DMS114 treated with DMSO at 0.1 percent for 48 hours (cell line): ENCODE data around the gene STX8.

Experiments
- DNase-seq: peaks from one replicate; lab custom pipeline; 2025; ENCODE audit not compliant: unreplicated experiment; lab: John Stamatoyannopoulos, UW

Gene STX8

DNA sequence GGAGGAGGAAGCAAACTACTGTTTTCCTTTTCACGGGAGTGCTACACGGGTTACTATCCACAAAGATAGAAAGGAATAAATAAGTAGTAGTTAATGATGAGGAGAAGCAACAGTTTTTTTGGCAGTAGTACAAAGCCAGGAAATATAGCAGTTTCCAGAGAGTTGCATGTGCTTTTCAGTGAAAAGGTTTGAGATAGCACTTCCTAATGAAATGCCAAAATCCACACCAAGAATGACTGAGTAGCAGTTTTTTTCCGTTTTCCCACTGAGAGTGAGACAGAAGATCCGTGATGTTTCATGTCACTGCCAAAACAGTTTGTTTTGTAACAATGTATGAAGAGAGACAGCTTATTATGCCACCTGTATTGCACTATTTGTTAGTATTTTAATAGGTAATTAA is 129.1 kb downstream of the STX8 start:
- no peak for DNase-seq

DNA sequence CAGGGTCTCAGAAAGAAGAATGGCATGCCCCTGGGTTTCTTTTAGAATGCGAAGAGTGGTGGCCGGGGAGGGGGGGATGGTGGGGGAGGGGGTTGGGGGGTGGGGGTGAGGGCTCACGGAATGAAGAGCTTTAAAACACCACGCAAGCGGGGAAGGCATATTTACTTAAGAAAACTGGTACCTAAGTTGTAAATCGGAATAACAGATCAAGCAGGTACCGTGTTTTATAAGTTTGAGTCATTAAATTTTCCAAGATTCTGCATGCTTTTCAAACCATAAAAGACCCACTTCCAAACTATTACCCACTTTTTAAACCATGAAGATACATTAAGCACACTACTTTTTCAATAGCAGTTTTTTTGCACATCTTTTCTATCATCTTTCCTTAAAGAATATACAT is 130.2 kb downstream of the STX8 start:
- no peak for DNase-seq

DNA sequence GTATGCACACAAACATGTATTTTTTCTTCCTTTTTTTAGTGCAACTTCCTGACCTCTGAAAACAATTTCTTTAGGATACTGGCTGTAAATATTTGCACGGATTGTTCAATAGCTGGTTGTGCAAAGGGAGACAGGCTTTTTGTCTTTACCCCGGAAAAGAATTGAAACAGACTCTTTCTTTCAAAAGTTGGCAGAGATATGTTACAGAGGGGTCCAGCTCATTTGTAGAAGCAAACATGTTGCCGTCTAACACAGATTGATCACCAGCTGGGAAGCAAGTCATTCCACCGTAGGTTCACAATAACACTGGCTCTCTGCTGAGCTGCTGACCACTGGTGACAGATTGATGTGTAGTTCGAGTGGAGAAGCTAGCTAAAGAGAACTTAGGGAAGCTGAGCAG is 130.9 kb downstream of the STX8 start:
- DNase-seq: no peak

DNA sequence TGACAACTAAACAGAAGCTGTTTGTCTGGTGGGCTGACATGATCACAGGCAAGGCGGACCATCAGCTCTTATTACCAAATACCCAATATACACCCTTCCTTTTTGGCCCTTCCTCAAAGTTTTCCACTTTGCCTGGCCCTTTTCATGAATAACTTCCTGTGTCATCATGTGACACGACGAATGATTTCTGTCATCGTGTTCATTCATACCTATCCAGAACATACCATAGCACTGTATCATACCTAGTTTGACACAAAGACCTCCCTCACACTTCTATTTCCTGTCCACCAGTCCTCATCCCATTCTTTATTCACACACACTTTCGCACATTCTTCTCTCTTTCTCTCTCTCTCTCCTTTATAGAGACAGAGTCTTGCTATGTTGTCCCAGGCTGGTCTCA is 131.8 kb downstream of the STX8 start:
- DNase-seq: no peak

DNA sequence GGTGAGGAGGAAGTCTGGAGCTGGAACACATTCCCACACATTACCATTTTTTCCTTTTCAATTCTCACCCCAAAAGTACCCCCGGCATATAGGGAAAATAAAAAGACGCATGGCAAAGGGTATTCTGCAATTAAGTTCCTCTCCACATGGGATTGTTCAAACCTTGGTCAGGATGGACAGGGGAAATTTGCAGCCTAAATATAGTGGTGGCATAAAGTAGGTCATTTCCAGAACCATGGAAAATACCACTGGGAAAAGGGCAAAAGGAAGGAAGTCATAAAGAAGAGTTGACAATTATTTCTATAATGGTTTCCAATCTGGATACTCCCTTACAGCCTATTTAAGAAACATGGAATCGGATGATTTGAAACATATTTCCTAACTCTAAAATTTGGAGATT is 135.8 kb downstream of the STX8 start:
- no peak for DNase-seq

DNA sequence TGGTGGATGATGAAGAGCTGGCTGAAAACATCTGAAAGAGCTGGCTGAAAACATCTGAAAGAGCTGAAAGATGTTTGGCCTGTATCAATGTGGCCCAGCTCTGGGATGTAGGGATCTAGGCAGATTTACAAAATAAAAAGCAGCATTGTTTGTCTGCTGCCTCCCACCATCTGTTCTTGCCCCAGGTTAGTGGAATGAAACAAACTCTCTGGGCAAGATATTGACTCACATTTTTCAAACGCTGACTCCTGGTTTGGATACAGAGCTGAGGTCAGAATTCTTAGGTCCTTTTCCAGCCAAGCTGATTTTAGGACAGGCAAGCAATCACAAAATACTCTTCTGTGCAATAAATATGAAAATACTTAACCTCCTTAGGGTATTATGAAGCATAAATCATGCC is 139.0 kb downstream of the STX8 start:
- no peak for DNase-seq

DNA sequence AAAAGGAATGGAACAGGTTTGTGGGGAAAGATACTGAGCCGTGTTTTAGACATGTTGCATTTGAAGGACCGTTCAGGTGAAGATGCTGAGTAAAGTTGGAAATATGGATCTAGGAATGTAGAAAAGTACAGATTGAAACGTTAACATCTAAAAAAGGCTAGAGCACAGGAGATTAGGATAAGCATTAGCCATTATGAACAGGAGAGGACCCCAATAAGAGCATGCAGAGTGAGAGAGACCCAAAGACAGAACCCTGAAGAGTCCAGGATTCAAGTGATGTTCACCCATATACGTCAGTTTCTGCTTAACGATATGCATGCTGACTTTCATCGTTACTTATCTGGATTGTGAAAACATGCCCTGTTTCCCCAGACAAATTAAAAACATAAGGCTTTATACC is 140.5 kb downstream of the STX8 start:
- no peak for DNase-seq

DNA sequence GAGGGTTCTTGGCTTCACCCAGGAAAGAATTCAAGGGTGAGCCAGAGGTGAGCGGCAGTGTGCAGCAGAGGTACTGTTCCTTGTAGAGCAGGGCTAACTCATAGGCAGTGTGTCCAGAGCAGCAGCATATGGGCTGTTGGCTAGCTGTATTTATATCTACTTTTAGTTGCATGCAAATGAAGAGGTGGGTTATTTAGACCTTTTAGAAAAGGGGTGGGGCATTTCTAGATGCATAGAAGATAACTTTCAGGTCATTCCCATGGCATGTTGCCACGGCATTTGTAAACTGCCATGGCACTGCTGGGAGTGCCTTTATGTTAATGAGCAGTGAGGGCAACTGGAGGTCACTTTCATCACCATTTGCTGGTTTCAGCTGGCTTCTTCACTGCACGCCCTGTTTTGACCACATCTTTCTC is 141.0 kb downstream of the STX8 start:
- DNase-seq: no peak

DNA sequence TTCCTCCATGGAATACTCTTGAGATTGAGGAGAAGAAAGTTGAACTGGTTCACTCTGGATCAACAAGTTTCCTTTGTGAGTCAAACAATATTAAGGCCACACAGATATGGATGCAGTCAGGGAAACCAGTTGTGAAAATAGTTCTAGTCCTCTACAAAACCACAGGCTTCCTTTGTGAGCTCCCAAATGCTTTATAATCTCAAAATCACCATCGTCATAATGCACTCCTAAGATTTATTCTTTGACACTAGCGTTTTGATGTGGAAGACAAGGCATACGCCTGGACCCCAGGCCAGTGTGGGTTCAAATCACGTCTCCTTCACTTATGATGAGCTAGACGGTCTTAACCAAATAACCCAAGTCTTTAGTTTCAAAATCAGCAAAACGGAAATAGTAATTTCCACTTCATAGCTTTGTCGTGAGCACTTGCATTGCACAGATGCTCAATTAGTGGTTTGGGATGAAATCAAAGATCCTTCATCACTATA is 142.6 kb downstream of the STX8 start:
- no peak for DNase-seq

DNA sequence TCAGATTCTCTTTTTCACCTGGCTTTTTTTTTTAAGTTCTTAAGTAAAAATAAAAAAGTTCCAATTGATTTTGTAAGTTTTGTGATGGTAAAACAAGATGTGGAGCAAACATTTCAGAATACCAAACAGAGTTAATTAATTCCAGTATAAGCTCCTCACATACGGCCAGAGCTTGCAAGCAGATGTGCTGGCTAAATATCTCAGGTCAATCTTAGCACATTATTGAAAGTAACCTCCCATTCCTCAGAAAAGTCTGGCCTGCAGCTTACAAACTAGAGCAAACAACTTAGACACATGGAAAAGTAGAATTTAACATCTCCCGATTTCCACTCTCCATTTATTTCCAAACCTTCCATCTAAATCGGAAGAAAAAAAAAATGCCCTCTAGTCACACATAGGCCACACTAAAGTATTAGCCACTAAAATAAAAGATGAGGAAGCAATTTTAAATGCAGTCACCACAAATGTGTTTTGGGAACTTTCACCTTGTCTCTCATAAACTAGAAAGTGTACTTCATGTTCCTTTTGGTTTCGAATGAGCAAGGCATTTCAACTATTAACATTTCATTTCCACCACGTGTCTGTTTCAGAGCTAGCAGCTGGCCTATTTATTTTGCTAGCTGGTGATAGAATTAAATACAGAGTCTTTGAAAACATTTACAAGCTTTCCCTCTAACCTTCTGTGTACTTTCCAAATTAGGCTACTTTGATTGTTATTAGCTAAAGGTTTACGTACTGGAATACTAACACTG is 143.3 kb downstream of the STX8 start:
- no peak for DNase-seq

DNA sequence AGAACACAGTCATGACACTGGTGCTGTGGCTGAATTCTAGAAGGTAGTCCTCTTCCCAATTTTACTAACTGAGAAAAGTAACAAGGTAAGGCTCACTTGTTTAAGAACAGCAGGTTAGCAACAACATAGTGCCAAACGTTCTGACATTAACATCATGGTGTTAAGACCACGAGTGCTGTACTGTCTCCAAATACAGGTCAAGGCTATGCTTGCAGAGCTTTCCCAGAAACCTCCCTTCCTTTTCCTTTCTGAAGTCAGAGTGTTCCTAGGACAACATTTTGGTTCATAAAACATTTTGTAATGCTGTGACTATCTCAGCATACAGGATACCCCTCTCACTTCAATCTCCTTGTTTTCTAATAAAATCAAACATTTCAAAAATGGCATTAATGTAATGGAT is 144.0 kb downstream of the STX8 start:
- no peak for DNase-seq

DNA sequence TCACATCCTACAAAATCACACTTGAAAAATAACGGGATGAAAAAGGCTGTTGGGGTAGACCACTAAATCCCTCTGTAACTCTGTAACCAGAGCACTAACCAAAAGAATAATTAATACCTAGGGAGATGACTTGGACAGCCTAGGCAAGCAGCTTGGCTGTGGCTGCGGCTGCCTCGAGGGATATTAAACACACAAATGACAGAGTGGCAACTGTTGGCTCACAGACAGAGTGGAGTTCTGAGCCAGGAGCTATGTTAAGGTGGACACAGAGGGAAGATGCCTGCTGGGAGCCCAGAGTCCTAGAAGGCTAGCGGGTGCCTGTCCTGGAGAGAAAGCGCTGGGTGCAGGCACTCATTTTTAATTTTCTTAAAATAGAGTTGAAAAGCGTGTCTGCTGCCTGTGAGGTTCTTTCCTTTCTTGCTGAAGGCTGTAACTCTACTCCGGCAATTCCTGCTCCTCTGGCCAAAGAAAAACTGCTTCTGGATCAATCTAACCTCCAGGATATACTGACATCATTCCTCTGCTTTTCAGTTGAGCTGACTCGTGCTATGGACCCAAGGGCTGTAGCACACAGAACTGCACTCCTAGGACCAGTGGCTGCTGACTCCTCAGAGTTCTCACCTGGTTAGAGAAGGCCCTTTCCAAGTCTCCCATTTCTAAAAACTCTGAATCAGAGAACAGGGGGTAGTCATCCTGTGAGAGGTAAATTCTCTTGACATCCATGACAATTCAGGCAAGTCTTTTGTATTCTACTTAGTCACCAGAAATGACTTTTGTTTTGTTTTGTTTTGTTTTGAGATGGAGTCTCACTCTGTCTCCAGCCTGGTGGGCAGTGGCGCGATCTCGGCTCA is 147.9 kb downstream of the STX8 start:
- no peak for DNase-seq

DNA sequence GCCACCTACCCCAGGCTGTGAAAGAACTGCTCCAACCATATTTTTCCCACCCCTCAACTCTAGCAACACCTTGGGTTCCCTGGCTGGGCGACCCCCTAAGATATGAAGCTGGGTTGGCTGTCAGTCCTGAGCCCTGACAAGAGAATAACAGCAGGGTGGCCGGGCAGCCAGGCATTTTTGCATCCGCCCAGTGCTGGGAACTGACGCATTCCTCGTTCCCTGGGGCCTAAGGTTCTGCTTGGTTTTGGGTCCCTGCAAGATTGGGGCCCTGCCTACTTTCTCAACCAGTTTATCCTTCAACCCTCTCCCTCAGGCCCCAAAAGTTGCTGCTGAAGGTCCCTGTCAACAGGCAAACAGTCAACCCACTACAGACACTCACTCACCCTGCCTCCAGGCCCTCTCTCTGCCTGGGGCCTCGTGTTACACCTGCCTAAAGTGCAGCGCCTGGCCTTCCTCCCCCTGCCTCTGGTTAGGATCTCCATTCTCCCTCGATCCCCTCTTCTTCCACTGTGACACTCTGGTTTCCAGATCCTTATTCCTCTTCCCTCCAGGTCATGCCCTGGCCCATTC is 151.5 kb downstream of the STX8 start:
- DNase-seq: no peak

DNA sequence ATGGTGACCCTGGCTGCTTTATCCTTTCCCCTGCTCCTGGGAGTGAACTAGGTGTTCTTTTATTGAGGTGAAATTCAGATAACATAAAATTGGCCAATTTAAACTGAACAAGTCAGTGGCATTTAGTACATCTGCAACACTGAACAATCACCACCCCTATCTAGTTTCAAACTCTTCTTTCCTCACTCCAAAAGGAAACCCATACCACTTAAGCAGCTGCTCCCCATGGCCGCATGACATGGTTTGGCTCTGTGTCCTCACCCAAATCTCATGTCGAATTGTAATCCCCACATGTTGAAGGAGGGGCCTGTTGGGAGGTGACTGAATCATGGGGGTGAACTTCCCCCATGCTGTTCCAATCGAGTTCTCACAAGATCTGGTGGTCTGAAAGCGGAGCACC is 154.1 kb downstream of the STX8 start:
- DNase-seq: no peak

DNA sequence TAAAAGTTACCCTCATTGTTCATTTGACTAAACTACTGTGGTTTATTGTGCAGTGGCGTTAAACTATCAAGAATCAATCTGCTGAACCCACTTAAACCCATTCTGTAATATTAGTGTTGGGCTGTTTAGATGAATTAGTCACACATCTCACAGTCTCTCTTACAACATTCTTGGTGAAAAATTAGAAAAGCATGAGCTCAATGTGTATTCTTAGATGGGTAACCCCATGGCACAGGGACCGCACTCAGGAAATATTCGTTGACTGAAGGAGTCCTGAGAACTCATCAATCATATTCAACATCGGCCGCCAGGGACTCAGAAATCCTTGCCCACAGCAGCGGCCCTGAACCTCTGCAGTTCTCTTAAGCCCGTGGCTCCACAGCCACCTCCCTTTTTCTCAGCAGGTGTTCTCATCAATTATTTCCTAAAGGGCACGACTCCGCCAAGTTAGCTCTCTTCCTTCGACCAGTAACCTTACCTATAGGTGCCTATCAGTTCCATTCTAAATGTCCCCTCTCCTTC is 155.6 kb downstream of the STX8 start:
- DNase-seq: no peak

DNA sequence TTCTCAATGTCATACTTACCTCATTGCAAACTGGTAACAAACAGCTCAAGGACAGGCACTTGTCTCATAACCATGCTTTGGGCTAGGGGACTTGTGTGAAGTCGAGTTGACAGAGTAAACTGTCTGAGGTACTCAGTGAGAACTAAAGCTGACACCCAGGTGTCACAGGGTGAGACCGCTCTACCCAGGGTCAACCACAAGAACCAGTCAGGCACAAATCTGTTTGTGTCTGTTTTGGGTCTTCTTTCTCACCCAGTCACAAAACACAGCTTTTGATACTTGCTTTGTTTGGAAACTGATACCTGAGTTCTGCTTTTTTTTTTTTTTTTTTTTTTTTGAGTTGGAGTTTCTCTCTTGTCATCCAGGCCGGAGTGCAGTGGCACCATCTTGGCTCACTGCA is 161.1 kb downstream of the STX8 start:
- no peak for DNase-seq

DNA sequence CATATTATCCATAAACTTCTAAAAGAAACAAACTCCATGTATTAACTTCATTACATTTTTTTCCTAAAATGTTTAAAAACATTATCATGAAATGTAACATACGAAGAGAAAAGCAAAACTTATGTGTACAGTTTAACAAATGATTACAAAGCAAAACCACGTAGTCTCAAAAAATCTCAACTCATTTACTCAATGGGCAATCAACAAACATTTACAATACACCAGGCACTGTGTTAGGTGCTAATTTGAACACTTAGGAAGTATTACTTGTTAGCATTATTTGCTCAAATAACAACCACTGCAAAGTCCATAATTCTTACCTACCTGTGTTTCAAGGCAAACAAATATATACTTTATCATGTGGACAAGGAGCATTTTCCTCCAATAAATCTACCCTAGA is 164.9 kb downstream of the STX8 start:
- no peak for DNase-seq

DNA sequence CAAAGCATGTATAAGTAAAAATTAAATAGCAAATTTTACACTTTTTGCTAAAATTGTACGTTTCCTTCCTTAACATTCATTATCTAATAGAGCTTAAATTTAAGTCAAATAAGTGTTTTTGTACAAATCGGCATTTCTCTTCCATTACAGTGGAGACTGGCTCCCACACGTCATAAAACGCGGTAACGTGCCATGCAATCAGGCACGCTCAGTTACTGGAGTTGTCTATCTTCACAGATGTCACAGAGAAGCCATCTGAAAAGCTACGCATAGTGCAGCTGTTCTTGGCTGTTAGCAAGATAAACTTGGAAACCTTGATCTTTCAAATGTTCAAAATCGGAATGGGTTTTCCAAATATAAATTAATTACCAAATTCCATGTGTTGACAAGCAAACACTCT is 165.3 kb downstream of the STX8 start:
- no peak for DNase-seq

DNA sequence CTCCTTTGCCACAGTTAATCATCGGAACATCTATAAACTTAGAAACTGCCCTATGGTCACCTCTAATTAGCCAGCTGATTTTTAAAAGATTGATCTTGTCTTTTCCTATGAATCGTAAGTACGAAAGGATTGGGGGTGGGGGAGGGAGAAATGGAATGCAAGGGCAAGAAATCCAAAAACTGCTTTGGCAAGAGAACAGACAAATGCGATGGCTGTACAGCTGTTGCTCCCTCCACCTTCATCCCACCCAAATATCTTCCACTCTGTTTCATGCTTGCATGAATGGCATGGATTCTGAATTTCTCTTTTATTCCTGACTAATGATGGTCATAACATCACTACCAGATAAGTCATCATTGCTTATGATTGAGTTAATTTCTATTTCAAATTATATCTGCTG is 165.7 kb downstream of the STX8 start:
- DNase-seq: no peak

DNA sequence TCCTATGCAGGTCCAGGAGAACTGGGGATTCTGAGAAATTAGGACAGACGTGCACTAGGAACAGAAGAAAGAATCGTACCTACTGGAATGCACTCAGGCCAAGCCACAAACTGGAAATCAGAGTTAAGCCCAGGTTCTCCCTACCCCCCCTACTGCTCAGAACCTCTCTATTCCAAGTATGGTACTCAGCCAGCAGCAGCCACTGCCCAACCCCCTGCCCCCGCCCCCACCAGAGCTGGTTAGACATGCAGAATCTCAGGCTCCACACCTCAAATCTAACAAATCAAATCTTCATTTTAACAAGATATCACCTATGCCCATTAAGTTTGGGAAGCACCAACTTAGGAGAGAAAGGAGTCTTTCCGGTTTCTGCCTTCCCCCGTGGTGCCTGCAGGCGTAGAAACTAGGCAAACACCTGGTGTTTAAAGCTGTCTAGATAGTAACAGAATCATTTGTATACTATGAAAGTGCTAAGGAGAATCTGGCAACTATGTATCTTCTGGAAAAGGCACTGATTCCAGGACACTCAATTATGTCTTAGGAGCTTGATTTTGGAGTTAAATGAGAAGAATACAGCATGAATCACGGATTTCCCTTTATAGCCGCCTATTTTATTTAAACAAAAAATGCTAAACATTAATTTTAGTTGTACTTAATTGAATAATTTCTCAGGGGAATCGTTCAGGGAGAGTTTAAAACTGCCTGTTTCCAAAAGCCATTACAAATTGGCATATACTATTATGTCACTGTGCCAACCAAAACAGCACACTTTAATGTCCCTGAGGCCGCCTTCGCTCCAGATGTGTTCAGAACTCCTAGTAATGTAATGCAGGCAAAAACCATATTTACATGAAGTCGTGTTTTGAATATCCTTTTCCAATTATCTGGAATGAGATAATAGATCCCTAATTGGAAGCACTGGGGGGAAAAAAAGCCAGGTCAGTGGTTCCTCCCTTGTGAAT is 166.5 kb downstream of the STX8 start:
- DNase-seq: no peak

DNA sequence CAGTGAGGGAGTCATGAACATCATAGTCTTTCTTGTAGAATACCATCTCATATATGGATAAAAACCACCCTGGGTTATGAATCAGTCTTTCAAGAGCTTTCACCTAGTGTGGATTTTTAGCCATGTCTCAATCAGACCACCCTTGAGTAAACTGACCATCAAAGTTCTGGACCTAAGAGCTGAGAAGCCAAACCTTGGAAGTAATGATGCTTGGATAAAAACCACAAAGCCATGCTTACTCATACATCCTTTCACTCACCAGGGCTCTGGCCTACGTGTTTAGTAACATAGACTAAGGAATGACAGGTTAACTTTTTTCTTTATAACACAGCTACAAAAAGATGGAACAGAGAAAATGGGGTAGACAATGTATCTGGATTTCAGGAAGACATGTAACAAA is 167.2 kb downstream of the STX8 start:
- DNase-seq: no peak
